Osteocyte (in vitro differentiated cells): ENCODE data around the gene PEPD. TPM values are rescaled to one million over a fixed set of nuclear protein-coding genes. Genes with fewer than 3 reads are reported as not detected.

Source experiments
- DNase-seq: peaks from one replicate; pipeline ENCODE4 v3.0.0; 2021; ENCODE audit warnings: mixed read lengths; ENCODE audit not compliant: unreplicated experiment; ENCODE audit errors: extremely low spot score
- H3K27ac Mint-ChIP-seq: one replicate; pipeline ENCODE4 v1.8.0; 2021; ENCODE audit warnings: mild to moderate bottlenecking, mixed read lengths; ENCODE audit not compliant: unreplicated experiment
- H3K27me3 Mint-ChIP-seq: one replicate; pipeline ENCODE4 v1.8.0; 2021; ENCODE audit warnings: mixed read lengths; ENCODE audit not compliant: unreplicated experiment
- H3K36me3 Mint-ChIP-seq: one replicate; pipeline ENCODE4 v1.8.0; 2021; ENCODE audit warnings: mixed read lengths; ENCODE audit not compliant: unreplicated experiment
- H3K4me1 Mint-ChIP-seq: one replicate; pipeline ENCODE4 v1.8.0; 2021; ENCODE audit warnings: mixed read lengths; ENCODE audit not compliant: unreplicated experiment
- H3K4me3 Mint-ChIP-seq: one replicate; pipeline ENCODE4 v1.8.0; 2021; ENCODE audit warnings: mild to moderate bottlenecking, moderate library complexity, mixed read lengths; ENCODE audit not compliant: unreplicated experiment
- H3K9me3 Mint-ChIP-seq: one replicate; pipeline ENCODE4 v1.8.0; 2021; ENCODE audit warnings: mixed read lengths; ENCODE audit not compliant: unreplicated experiment
- CTCF ChIP-seq: fragments of 200-600 bp; sonication (generic); IDR thresholded peaks from 2 replicates; pipeline ENCODE4 v1.5.0; 2021; ENCODE audit warnings: antibody characterized with exemption, mild to moderate bottlenecking, moderate library complexity
- total RNA-seq: library from RNA; stranded (reverse); gene quantifications from 2 replicates; pipeline ENCODE4 v1.2.1, GENCODE V29; 2021

Gene PEPD
- total RNA-seq, 1 donor from 2014 or later, result 106 TPM

- Mint-ChIP-seq H3K9me3 (no peaks in the 10 kb centered on the region), H3K27ac (no peak overlapping the region), H3K4me1 (peaks cover 3% of the 10 kb centered on the region), H3K36me3 (no peaks in the 10 kb centered on the region), H3K27me3 (no peaks in the 10 kb centered on the region), H3K4me3 (no peak overlapping the region)
- no peak for DNase-seq
- no peak for TF ChIP-seq CTCF
Measured at GRCh38 chr19:33421368-33421767, 100.2 kb downstream of the PEPD start.

- Mint-ChIP-seq H3K9me3 (no peaks in the 10 kb centered on the region), H3K4me3 (no peak overlapping the region), H3K27ac (no peak overlapping the region), H3K4me1 (peaks cover 3% of the 10 kb centered on the region), H3K36me3 (no peaks in the 10 kb centered on the region), H3K27me3 (no peaks in the 10 kb centered on the region)
- TF ChIP-seq CTCF, result no peak
- DNase-seq, result no peak
Measured at GRCh38 chr19:33420821-33421220, 100.8 kb downstream of the PEPD start.

GRCh38 chr19:33419788-33420130 is 101.8 kb downstream of the PEPD start:
- Mint-ChIP-seq H3K36me3 (no peaks in the 10 kb centered on the region), H3K4me1 (peaks cover 3% of the 10 kb centered on the region), H3K9me3 (no peaks in the 10 kb centered on the region), H3K27ac (no peak overlapping the region), H3K27me3 (no peaks in the 10 kb centered on the region), H3K4me3 (no peak overlapping the region)
- DNase-seq, result no peak
- TF ChIP-seq CTCF, result no peak

- H3K27ac Mint-ChIP-seq, result no peak overlapping the region
- no peaks in the 10 kb centered on the region for H3K9me3 Mint-ChIP-seq
- H3K36me3 Mint-ChIP-seq, result no peaks in the 10 kb centered on the region
- H3K4me3 Mint-ChIP-seq, result no peak overlapping the region
- DNase-seq, result no peak
- no peaks in the 10 kb centered on the region for H3K27me3 Mint-ChIP-seq
- peaks cover 3% of the 10 kb centered on the region for H3K4me1 Mint-ChIP-seq
- TF ChIP-seq CTCF, result no peak
Measured at GRCh38 chr19:33418871-33419787, 102.5 kb downstream of the PEPD start.

GRCh38 chr19:33418461-33418860 is 103.1 kb downstream of the PEPD start:
- Mint-ChIP-seq H3K36me3 (no peaks in the 10 kb centered on the region), H3K9me3 (no peaks in the 10 kb centered on the region), H3K27ac (no peak overlapping the region), H3K27me3 (no peaks in the 10 kb centered on the region), H3K4me1 (peaks cover 3% of the 10 kb centered on the region), H3K4me3 (no peak overlapping the region)
- DNase-seq, result no peak
- TF ChIP-seq CTCF, result no peak
